Kidney epithelial cell (primary cell): ENCODE data around the gene CIPC. TPM values are rescaled to one million over a fixed set of nuclear protein-coding genes. Genes with fewer than 3 reads are reported as not detected.

Source experiments
- DNase-seq: peaks from one replicate; pipeline ENCODE4 v3.0.0-alpha.2; 2010; ENCODE audit warnings: low read depth
- H3K27me3 ChIP-seq: 2 replicates; pipeline ENCODE4 v1.6.0; 2011; ENCODE audit warnings: low read length; ENCODE audit not compliant: control insufficient read depth, insufficient read depth
- H3K36me3 ChIP-seq: 2 replicates; pipeline ENCODE4 v1.5.1; 2011; ENCODE audit warnings: low read length; ENCODE audit not compliant: control insufficient read depth, insufficient read depth
- H3K4me3 ChIP-seq: 2 replicates; pipeline ENCODE4 v1.5.1; 2011; ENCODE audit warnings: low read depth, mild to moderate bottlenecking, control low read depth, low read length
- CTCF ChIP-seq: IDR thresholded peaks from 2 replicates; pipeline ENCODE4 v1.5.1; 2011; ENCODE audit warnings: mild to moderate bottlenecking, moderate library complexity, low read length, control low read depth, inconsistent platforms; ENCODE audit not compliant: insufficient read depth, poor library complexity, severe bottlenecking
- total RNA-seq: library from RNA; depleted of rRNA; stranded (reverse); fragments of >200 nt; gene quantifications from 2 replicates; pipeline ENCODE4 v1.2.3, GENCODE V29; 2015

CIPC gene
- total RNA-seq, 1 donor from 2014 or later: 15.9 TPM

- H3K27me3 ChIP-seq: peaks cover 69% of the 10 kb centered on the region
- TF ChIP-seq CTCF: peak; percentile 70
- H3K36me3 ChIP-seq: no peaks in the 10 kb centered on the region
- DNase-seq: no peak
- H3K4me3 ChIP-seq: no peak overlapping the region
These were observed 41.7 kb downstream of the CIPC start for GRCh38 chr14:77139540-77140358.

GRCh38 chr14:77140359-77141213 lies 42.5 kb downstream of the CIPC start:
- Histone ChIP-seq H3K4me3 (peak overlapping the region; percentile 11), H3K36me3 (no peaks in the 10 kb centered on the region), H3K27me3 (peaks cover 70% of the 10 kb centered on the region)
- no peak for DNase-seq
- TF ChIP-seq CTCF: no peak

- peaks cover 76% of the 10 kb centered on the region for H3K27me3 ChIP-seq
- DNase-seq: no peak
- no peak for TF ChIP-seq CTCF
- no peaks in the 10 kb centered on the region for H3K36me3 ChIP-seq
- H3K4me3 ChIP-seq: peak within 1 kb of the TSS; percentile 11
These were observed 43.4 kb downstream of the CIPC start, which contains the start of gene ZDHHC22 for GRCh38 chr14:77141214-77142004. Gene ZDHHC22, minus strand, starts transcription at chr14:77141791. Its CDS starts 2,053 bp downstream, at chr14:77139738.

- Histone ChIP-seq H3K4me3 (no peak overlapping the region), H3K36me3 (no peaks in the 10 kb centered on the region), H3K27me3 (peaks cover 79% of the 10 kb centered on the region)
- TF ChIP-seq CTCF: no peak
- DNase-seq: no peak
These were observed 44.1 kb downstream of the CIPC start for GRCh38 chr14:77142005-77142800.

- TF ChIP-seq CTCF: no peak
- no peak overlapping the region for H3K4me3 ChIP-seq
- DNase-seq: no peak
- no peaks in the 10 kb centered on the region for H3K36me3 ChIP-seq
- H3K27me3 ChIP-seq: peaks cover 74% of the 10 kb centered on the region
These were observed 45.0 kb downstream of the CIPC start for GRCh38 chr14:77143071-77143470.
